HG02571 (cell line): ENCODE data around the gene TMEFF1.
"Not testable (repeated sequence)": the region's sequence is repeated elsewhere in the genome, so short reads cannot be mapped to it uniquely, and the experiment has no call there.

Experiments used
- ATAC-seq: cut with Tn5 transposase; IDR thresholded peaks from one replicate; pipeline ENCODE4 v1.9.1; 2021; ENCODE audit warnings: mild to moderate bottlenecking, moderate library complexity; ENCODE audit not compliant: unreplicated experiment

Gene TMEFF1

DNA sequence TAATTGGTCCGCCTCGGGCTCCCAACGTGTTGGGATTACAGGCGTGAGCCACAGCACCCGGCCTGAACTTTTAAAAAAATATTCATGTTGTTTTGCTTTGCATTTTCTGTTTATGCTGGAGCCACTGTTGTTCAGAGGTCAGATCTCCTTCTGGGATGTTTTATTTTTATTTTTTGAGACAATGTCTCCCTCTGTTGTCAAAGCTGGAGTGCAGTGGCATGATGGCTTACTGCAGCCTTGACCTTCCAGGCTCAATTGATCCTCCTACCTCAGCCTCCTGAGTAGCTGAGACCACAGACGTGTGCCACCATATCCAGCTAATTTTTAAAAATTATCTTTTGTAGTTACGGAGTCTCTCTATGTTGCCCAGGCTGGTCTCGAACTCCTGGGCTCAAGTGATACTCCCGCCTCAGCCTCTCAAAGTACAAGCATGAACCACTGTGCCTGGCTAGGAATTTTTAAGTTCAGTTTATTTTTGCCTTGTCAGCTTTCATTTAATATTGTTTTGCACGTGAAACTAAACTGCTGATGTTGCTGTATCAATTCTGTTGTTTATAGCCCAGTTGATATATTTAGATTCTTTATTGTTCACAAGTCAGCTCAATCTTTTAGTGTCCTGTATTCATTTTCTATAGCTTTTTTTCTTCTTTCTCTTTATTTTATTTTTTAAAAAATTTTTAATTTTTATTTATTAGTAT lies 13.7 kb downstream of the TMEFF1 start:
- ATAC-seq = no peak

DNA sequence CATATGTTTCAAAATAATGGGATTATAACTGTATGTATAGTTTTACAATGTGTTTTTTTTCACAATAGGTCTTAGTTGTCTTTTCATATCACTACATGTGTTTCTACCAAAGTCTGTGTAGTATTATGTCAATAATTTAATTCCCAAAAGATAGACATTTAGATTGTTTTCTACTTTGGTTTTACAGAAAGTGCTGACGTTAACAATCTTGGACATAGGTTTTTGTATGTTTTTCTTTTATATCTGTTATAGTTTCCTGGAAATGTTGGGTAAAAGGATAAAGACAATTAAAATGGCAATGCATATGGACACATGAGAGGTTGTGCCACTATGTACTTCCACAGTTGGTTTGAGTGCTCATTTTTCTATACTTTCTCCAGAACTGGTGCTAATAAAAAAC lies 15.2 kb downstream of the TMEFF1 start:
- ATAC-seq = no peak

DNA sequence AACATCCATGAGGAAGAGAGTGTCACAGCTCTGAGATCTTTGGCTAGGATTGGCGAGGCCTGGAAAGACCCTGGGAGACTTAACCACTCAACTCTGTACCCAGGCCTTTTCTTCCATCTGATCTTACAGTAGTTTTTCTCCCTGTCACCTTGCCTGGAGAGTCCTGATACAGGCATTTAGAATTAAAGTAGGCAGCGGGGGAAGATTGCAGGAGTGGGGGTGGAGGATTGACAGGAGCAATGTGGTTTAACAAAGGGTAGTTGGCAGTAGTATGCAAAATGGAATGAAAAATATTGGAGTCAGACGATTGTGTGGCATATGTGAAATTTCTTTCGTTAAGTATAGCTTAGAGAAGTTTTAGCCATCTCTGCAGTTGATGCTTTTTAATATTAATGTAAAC lies 16.9 kb downstream of the TMEFF1 start:
- ATAC-seq = no peak

DNA sequence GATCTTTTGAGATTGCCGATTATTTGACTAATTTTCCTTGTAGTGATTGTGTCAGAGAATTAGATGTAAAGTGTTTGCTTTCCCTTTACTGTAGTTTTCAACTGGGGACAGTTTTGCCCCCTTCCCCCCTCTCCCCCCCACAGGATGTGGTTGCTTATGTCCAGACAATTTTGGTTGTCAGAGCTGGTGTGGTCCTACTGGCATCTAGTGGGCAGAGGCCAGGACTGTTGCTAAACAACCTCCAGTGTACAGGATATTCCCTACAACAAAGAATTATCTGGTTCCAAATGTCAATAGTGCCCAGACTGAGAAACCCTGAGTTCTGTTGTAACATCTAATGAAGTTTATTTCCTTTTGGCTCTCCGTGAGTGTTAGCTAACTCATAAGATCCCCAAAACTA lies 20.0 kb downstream of the TMEFF1 start:
- no peak for ATAC-seq

DNA sequence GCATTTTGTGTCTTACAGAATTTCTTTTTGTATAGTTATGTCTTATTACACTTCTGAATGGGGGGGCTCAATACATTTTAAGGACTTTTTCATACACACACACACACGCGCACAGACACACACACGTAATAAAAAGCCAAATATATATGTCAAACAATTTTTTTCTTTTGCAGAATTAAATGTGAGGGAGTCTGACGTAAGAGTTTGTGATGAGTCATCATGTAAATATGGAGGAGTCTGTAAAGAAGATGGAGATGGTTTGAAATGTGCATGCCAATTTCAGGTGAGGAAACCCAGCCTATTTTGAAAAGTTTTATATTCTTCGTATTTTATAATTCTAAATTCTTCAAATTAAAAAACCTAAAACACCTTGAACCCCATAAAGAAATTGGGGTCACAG lies 25.6 kb downstream of the TMEFF1 start:
- ATAC-seq = no peak

DNA sequence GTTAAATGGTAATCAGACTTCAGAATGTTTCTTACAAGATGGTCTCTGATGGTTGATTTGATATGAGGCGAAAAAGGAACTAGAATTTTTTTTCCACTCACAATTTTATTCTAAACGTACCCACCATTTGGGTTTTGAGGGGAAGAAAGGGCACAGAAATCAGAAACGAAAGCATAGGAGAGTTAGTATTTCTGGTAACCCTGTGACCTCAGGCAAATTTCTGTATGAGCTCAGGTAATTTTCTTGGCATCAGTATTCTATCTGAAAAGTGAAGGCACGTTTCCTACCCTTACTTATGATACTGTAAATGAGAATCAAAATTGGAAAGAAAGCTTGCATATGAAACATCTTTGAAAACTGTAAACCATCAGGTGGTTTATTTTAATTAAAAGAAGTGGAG lies 26.5 kb downstream of the TMEFF1 start:
- no peak for ATAC-seq

DNA sequence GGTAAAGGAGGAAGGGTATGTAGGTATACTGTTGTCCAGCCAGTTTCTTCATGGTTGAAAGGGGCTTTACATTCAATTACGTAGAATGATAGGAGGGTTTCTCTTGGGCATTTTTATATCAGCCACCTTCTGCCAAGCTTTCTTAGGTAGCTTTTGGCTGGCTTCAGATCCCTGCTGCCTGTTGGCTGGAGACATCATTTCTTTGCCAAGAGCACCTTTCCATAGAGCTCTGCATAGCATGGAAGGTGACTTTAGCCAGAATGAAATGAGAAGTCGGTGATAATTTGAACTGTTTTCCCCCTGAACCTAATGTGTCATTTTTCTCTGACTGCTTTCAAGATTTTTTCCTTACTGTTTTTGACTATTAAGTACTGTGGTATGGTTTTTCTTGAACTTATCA lies 26.9 kb downstream of the TMEFF1 start:
- no peak for ATAC-seq

DNA sequence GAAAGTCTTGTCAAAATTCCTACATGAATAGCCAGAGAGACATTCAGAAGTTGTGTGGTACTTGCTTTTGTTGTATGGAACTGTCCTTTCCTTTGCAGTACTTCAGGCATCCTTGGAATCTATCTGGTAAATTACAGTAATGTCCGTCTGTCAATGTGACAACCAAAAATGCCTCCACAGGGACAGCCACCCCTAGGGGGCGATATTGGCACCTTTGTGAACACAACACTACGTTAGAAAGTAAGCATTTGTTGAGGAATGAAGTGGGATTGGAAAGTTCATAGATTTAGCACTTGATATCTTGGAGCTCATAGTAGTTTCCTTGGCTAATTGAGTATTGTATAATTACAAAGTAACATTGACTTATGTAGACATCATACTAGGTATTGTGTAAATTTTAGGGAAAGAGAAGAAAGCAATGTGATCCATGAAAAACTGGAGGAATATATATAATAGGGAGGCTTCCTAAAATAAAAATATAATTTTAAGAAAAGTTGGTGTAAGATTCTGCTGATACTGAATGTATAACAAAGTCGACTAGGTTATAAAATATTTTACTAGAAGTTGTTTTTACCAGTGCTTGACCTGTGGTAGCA lies 32.7 kb downstream of the TMEFF1 start:
- ATAC-seq = peak; percentile 60

DNA sequence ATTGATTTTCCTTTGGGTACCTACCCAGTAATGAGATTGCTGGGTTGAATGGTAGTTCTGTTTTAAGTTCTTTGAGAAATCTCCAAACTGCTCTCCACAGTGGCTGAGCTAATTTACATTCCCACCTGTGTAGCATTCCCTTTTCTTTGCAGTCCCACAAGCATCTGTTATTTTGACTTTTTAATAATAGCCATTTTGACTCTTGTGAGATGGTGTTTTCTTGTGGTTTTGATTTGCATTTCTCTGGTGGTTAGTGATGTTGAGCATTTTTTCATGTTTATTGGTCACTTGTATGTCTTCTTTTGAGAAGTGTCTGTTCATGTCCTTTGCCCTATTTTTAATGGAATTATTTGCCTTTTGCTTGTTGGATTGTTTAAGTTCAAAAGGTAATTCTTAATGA lies 34.4 kb downstream of the TMEFF1 start:
- ATAC-seq = peak; percentile 56

DNA sequence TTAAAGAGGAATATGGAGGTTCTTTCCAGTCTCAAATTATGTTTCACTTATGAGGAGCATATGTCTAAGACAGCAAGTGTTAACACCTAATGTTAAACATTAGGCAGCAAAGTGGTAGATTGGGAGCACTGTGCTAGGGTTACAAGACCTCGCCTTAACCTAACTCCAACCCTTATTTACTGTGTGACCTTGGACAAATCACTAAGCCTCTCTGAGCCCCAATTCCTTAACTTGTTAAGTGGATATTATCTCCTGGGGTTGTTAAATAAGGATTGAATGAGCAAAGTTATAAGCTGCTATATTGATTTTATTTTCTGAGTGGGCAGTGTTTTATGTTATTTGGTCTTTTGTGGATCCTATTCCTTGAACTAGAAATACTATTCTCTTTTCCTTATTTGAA lies 38.3 kb downstream of the TMEFF1 start:
- no peak for ATAC-seq

DNA sequence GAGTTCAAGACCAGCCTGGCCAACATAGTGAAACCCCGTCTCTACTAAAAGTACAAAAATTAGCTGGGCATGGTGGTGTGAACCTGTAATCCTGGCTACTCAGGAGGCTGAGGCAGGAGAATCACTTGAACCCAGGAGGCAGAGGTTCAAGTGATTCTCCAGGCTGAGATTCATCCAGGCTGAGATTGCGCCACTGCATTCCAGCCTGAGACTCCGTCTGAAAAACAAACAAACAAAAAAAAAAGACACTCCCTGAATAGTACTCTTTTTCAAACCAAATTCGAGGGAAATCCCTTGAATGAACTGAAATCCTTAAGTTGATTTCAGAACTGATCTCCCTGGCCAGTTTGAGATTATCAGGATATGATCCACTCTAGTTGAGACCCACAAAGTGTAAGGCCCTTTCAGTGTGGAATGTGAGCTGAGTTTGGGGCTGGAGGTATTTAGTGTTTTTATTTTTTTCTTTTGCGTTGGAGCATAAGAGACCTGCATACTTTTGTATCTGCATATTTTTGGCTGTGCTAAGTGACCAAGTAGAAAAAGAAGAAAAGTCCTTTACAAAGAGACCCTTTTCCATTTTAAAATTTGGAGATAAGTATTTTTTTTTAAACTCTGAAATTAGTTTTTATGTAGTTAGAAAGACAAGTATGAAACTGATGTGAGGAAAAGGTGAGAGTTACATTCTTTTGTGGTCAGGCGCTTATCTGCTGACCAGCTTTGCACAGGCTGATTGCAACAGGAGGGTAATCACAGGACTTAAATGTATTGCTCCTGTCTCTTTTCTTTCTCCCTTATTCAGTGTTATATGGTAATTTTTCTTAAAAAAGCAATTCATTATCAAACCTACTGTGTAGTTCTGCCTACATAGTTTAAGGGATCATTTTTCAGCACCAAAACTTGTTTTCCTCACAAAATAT lies 42.9 kb downstream of the TMEFF1 start:
- ATAC-seq = no peak

DNA sequence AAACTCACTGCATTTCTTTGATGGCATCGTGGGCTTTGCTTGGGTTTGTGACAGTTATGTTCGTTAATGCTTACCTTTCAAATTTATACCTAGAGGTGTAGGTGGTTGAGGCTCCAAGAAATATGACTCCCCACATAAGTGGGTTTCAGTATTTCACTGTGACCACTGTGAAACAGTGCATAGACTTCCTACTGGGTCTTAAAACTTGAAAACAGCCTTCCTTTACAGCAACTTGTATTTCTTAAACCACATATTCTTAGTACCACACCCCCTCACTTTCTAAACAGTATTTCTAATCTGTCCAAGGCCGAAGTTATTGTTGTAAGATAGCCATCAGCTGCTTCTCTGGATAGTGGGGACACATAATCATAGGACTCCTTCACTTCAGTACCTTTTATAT lies 48.3 kb downstream of the TMEFF1 start:
- no peak for ATAC-seq

DNA sequence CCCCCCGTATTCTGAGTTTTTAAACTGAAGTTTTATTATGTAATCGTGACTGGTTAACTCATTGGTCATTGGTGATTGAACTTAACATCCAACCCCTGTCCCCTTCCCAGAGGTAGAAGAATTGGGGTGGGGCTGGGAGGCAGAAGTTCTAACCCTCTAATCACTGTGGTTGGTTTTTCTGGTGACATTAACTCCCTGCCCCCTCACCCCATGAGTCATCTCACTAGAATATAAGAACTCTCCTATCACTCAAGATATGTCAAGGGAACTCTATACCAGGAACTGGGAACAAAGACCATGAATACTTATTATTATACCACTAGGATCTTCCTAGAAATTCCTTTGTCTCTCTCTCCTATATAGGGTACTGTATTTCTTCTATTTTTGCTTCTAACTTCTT lies 52.6 kb downstream of the TMEFF1 start:
- ATAC-seq = no peak

DNA sequence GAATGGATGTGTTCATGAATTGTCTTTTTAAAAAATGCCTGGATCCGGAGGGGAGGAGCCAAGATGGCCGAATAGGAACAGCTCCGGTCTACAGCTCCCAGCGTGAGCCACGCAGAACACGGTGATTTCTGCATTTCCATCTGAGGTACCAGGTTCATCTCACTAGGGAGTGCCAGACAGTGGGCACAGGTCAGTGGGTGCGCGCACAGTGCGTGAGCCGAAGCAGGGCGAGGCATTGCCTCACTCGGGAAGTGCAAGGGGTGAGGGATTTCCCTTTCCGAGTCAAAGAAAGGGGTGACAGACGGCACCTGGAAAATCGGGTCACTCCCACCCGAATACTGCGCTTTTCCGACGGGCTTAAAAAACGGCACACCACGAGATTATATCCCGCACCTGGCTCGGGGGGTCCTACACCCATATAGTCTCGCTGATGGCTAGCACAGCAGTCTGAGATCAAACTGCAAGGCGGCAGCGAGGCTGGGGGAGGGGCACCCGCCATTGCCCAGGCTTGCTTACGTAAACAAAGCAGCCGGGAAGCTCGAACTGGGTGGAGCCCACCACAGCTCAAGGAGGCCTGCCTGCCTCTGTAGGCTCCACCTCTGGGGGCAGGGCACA lies 54.3 kb downstream of the TMEFF1 start:
- ATAC-seq = not testable (repeated sequence)

DNA sequence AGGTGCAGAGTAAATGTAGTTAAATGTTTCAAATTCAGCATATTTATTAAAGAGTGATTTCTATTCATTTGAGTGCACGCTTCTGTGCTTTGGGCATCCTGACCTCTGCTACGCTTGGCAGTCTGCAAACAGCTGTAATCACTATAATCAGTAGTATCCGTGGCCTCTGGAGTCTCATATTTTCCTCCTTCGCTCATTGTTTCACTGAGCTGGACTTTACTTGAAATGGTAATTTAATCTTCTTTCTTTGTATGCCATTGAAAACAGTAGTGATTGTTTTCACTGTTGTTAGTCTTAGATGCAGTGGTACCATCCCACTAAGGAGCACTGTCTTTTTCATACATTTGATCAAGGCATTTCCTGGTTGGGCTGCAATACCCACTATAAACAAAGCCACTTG lies 61.5 kb downstream of the TMEFF1 start:
- ATAC-seq = no peak

DNA sequence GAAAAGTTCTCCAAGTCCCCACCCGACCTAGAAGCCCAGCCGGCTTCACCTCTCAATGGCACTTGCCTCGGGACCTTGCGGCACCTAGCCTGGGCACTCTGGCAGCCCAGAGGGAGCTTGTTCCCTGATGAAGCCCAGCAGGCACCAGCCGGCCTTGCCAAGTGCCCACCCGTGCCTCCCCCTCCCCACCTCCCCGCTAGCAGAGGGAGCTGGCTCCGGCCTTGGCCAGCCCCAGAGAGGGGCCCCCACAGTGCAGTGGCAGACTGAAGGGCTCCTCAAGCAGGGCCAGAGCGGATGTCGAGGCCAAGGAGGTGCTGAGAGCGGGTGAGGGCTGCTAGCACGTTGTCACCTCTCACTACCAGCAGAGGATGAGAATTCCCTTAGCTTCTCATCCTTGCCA lies 67.4 kb downstream of the TMEFF1 start:
- ATAC-seq = no peak

DNA sequence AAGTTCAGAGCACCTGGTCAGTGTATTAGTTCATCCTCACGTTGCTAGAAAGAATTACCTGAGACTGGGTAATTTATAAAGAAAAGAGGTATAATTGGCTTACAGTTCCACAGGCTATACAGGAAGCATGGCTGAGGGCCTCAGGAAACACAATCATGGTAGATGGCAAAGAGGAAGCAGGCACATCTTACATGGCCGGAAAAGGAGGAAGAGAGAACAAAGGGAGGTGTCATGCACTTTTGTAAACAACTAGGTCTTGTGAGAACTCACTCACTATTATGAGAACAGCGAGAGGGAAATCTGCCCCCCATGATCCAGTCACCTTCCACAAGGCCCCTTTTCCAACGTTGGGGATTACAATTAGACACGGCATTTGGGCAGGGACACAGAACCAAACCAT lies 76.1 kb downstream of the TMEFF1 start:
- ATAC-seq = no peak

DNA sequence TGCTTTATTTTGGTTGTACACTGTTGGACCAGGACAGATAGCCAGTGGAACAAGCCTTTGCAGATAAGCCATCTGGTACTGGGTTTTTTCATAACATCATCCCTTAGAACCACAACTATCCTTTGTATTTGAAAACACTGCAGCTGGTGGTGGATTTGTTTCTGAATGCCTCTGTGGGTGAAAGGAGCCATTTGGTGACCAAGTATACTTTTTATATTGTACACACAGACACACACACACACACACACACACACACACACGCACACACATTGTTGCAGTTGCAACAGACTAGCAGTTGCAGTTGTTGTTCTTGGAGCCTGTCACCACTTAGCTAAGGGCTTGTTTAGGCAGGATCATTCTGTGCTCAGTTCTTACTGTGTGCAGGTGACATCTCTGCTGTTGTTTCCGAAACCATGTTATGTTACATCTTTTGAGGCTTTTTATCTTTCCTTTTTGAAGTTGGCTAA lies 82.0 kb downstream of the TMEFF1 start:
- no peak for ATAC-seq

DNA sequence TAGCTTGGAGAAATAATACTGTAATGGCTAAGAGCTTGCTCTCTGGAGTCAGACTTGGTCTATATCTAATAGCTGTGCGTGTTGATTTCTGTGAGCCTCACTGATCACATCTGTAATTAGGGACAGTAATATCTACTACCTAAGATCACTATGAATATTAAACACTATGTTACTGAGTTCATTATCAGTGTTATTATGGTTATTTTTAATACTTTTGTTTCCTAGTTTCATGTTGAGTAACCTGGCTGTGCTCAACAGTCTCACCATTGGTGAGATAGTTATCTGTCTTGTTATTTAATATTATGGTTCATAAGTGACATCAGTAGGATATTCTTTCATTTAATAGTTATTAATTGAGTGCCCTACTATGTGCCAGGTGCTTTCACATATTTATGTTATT lies 82.5 kb downstream of the TMEFF1 start:
- ATAC-seq = no peak

DNA sequence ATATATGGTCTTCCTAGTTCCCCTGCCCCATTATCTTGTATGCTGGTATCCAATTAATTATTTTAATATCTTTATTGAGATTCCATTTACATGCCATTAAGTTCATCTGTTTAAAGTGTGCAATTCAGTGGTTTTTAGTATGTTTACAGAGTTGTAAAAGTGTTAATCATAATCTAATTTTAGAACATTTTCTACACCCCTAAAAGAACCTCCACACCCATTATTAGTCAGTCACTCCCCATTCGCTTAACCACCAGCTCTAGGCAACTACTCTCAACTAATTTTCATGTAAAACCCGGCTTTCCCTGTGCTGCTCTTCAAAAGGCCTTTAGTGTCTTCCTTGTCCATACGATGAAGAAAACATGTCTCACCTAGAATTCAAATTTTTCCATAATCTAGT lies 84.1 kb downstream of the TMEFF1 start:
- no peak for ATAC-seq

DNA sequence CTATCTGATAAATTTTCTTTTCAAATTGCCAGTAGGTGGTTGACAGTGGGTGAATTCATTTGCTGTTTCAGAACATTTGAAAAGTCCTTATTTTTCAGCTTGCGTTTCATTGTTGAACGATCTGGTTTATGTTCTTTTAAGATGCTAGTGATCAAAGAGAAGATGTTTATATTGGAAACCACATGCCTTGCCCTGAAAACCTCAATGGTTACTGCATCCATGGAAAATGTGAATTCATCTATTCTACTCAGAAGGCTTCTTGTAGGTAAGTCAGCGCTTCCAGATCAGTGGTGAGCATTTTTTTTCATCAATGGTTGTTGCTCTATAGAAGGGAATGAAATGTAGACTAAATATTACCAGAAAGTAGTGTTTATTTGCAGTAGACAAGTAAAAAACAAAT lies 88.3 kb downstream of the TMEFF1 start:
- no peak for ATAC-seq
